ENCODE data around the gene KRT28.

Gene KRT28

GRCh38 chr17:40799859-40800258 is at the start of gene KRT28:
TSS of gene KRT28 (minus strand) at chr17:40799959. CDS start at chr17:40799893, 66 bp downstream.
- no peak for DNase-seq

GRCh38 chr17:40848583-40849235 is 49.0 kb upstream of the KRT28 start:
- DNase-seq = no peak

GRCh38 chr17:40846515-40847144 is 46.9 kb upstream of the KRT28 start:
- DNase-seq = no peak

GRCh38 chr17:40844671-40845107 is 44.9 kb upstream of the KRT28 start:
- no peak for DNase-seq

GRCh38 chr17:40843242-40843641 is 43.5 kb upstream of the KRT28 start:
- DNase-seq = no peak

GRCh38 chr17:40841246-40841645 is 41.5 kb upstream of the KRT28 start:
- no peak for DNase-seq

- no peak for DNase-seq
Measured at GRCh38 chr17:40839194-40839593, 39.4 kb upstream of the KRT28 start.

GRCh38 chr17:40836020-40836419 is 36.3 kb upstream of the KRT28 start:
- no peak for DNase-seq

- no peak for DNase-seq
Measured at GRCh38 chr17:40833882-40834281, 34.1 kb upstream of the KRT28 start.

GRCh38 chr17:40832840-40833239 is 33.1 kb upstream of the KRT28 start:
- DNase-seq = no peak

- DNase-seq = no peak
Measured at GRCh38 chr17:40830085-40830776, 30.5 kb upstream of the KRT28 start.

- DNase-seq = no peak
Measured at GRCh38 chr17:40828454-40829044, 28.8 kb upstream of the KRT28 start.

GRCh38 chr17:40827746-40828453 is 28.1 kb upstream of the KRT28 start:
- DNase-seq = no peak

GRCh38 chr17:40825599-40825998 is 25.8 kb upstream of the KRT28 start:
- DNase-seq = no peak

- DNase-seq = no peak
Measured at GRCh38 chr17:40824015-40824832, 24.5 kb upstream of the KRT28 start.

- no peak for DNase-seq
Measured at GRCh38 chr17:40822132-40822812, 22.5 kb upstream of the KRT28 start, which contains the start of gene KRT10. TSS of gene KRT10 (minus strand) at chr17:40822614. CDS start at chr17:40822585, 29 bp downstream.

- DNase-seq = no peak
Measured at GRCh38 chr17:40821536-40821935, 21.8 kb upstream of the KRT28 start.

GRCh38 chr17:40820228-40820838 is 20.6 kb upstream of the KRT28 start:
- no peak for DNase-seq

- no peak for DNase-seq
Measured at GRCh38 chr17:40819528-40820125, 19.9 kb upstream of the KRT28 start.

All from anterior cingulate cortex (tissue), 58 donors.